Right renal pelvis (tissue), 4 donors: ENCODE measurements around the gene GALNT9. TPM values are rescaled to one million over a fixed set of nuclear protein-coding genes. Genes with fewer than 3 reads are reported as not detected.
A peak's percentile ranks its signal among the peaks of the same experiment; 100 is the strongest.
"Not testable (repeated sequence)": the region's sequence is repeated elsewhere in the genome, so short reads cannot be mapped to it uniquely, and the experiment has no call there.

Experiments used
- DNase-seq, 4 donors: peaks; one replicate each; pipeline ENCODE4 v3.0.0-alpha.2; 2013; ENCODE audit warnings: low read depth in 4 of 4, low spot score in 3 of 4, missing footprints in 1 of 4
- polyA plus RNA-seq, 4 donors: library from polyadenylated mRNA; unstranded; fragments of 120-200 nt; gene quantifications; one replicate each; pipeline ENCODE4 v1.2.1, GENCODE V29; 2013; ENCODE audit not compliant: insufficient read length in 4 of 4

The GALNT9 gene
- polyA plus RNA-seq, 4 donors, result 7.7 to 8.8 (median 8.4) TPM

- no peak for DNase-seq
Observed at GRCh38 chr12:132296063-132296462, 33.3 kb downstream of the GALNT9 start.

- DNase-seq, result not testable (repeated sequence)
Observed at GRCh38 chr12:132295561-132295960, 33.8 kb downstream of the GALNT9 start.

- no peak for DNase-seq
Observed at GRCh38 chr12:132295101-132295526, 34.3 kb downstream of the GALNT9 start.

- no peak for DNase-seq
Observed at GRCh38 chr12:132294121-132295034, 35.0 kb downstream of the GALNT9 start.

- DNase-seq, result no peak
Observed at GRCh38 chr12:132292328-132293319, 36.8 kb downstream of the GALNT9 start.

GRCh38 chr12:132291402-132292175 is 37.8 kb downstream of the GALNT9 start:
- DNase-seq, result no peak

- DNase-seq, result no peak
Observed at GRCh38 chr12:132290203-132290540, 39.2 kb downstream of the GALNT9 start.

GRCh38 chr12:132289356-132290202 is 39.8 kb downstream of the GALNT9 start:
- no peak for DNase-seq

- DNase-seq, result no peak
Observed at GRCh38 chr12:132288516-132289215, 40.7 kb downstream of the GALNT9 start.

GRCh38 chr12:132287391-132288238 is 41.8 kb downstream of the GALNT9 start:
- no peak for DNase-seq

- DNase-seq, result no peak
Observed at GRCh38 chr12:132286912-132287311, 42.5 kb downstream of the GALNT9 start.

GRCh38 chr12:132285991-132286681 is 43.3 kb downstream of the GALNT9 start:
- DNase-seq, result peak; percentile 81 to 94 (median 85)

- no peak for DNase-seq
Observed at GRCh38 chr12:132284827-132285741, 44.3 kb downstream of the GALNT9 start.

GRCh38 chr12:132284071-132284826 is 45.1 kb downstream of the GALNT9 start:
- DNase-seq, result no peak

GRCh38 chr12:132282950-132283771 is 46.2 kb downstream of the GALNT9 start:
- no peak for DNase-seq
